ENCODE measurements around the gene FZR1. TPM values are rescaled to one million over a fixed set of nuclear protein-coding genes. Genes with fewer than 3 reads are reported as not detected.

Gene FZR1
- total RNA-seq, 1 experiment from 2014 or later, result 59.1 TPM

DNA sequence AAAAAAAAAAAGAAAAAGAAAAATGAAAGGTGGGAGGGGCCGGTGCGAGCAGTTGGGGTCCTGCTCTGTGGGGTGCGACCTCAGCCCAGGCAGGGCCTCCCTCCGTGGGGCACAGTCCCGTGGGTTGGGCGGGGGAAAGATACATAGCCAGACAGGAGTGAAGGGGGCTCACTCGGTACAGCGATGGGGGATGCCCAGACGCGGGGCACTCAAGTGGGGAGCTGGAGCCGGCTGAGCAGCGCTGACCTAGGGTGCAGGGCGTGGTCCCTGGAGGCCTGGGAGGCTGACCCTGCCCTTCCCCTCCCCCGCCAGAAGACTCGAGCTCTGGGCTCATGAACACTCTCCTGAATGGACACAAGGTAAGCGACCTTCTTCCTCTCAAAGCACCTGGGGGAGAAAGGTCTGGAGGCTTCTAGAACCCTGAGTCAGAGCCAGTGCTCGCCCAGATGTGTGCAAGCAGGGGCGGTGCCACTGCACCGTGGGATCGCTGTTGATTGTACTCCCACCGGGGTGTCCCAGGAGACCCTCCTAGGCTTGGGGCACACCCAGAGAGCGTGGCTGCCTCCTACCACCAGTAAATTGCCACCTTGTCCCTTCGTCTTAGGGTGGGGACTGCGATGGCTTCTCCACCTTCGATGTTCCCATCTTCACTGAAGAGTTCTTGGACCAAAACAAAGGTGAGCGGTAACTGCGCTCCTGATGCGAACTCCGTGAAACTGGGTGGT lies 70.0 kb downstream of the FZR1 start:
- intact Hi-C loops (cut with micrococcal nuclease; ENCODE audit: unreplicated experiment), result no loop called here
- ChIA-PET CTCF (interaction anchor here (0.7 to 1.0 kb wide), 4 partner anchors 19 to 91 kb away, joined by 3 to 6 read pairs (median 4); partner anchors contain the start of gene MFSD12), POLR2A (interaction anchor here (0.6 kb wide), 1 partner anchor 79 kb away, joined by 3 read pairs; no protein-coding TSS in a partner anchor)

DNA sequence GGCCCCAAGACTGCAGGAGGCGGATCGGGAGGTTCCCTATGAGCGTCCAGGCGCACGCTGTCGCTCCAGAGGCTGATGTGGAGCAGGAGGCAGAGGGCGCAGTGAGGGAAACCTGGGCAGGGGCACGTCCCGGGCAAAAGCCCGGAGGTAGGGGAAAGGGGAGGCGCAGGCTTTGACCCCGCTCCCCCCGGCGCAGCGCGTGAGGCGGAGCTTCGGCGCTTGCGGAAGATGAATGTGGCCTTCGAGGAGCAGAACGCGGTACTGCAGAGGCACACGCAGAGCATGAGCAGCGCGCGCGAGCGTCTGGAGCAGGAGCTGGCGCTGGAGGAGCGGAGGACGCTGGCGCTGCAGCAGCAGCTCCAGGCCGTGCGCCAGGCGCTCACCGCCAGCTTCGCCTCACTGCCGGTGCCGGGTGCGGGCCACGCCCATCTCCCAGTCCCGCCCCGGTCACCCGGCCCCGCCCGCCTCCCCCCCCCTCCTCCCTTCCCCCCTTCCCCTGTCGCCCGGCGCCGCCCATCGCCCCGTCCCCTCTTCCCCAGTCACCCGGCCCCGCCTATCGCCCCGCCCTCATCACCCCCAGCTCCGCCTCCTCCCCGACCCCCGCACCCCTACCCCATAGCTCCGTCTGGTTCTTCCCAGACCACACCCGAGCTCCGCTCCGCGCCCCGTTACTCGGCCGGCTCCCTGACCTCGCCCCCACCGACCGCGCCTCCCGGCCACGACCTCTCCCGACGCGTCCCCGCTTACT lies 70.8 kb downstream of the FZR1 start:
- intact Hi-C loops (cut with micrococcal nuclease; ENCODE audit: unreplicated experiment), result no loop called here
- TF ChIP-seq, protein P1, sequence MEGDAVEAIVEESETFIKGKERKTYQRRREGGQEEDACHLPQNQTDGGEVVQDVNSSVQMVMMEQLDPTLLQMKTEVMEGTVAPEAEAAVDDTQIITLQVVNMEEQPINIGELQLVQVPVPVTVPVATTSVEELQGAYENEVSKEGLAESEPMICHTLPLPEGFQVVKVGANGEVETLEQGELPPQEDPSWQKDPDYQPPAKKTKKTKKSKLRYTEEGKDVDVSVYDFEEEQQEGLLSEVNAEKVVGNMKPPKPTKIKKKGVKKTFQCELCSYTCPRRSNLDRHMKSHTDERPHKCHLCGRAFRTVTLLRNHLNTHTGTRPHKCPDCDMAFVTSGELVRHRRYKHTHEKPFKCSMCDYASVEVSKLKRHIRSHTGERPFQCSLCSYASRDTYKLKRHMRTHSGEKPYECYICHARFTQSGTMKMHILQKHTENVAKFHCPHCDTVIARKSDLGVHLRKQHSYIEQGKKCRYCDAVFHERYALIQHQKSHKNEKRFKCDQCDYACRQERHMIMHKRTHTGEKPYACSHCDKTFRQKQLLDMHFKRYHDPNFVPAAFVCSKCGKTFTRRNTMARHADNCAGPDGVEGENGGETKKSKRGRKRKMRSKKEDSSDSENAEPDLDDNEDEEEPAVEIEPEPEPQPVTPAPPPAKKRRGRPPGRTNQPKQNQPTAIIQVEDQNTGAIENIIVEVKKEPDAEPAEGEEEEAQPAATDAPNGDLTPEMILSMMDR (IDR thresholded peaks at IDR 0.05; ENCODE audit: insufficient read depth in 1 of 2, low read depth in 1 of 2, low read length in 1 of 2, severe bottlenecking in 1 of 2, unreplicated experiment in 1 of 2), result no peak
- Histone ChIP-seq H3K4me1 (no peaks in the 10 kb centered on the region), H3K4me3 (ENCODE audit: low read depth, low read length) (peak overlapping the region; percentile 40), H3K27me3 (replicated peaks; ENCODE audit: control insufficient read depth, insufficient read depth, low read length) (no peaks in the 10 kb centered on the region), H3K9me3 (no peaks in the 10 kb centered on the region), H3K36me3 (ENCODE audit: control insufficient read depth, insufficient read depth, low read length) (no peaks in the 10 kb centered on the region)
- H3K4me1 Mint-ChIP-seq (ENCODE audit: low read depth, unreplicated experiment), result no peaks in the 10 kb centered on the region
- ChIA-PET CTCF (interaction anchor here (0.6 kb wide), 1 partner anchor 85 kb away, joined by 6 read pairs; no protein-coding TSS in a partner anchor), POLR2A (interaction anchor here (0.6 kb wide), 1 partner anchor 81 kb away, joined by 3 read pairs; no protein-coding TSS in a partner anchor)
- H3K36me3 Mint-ChIP-seq (ENCODE audit: insufficient read depth, unreplicated experiment), result peaks cover 18% of the 10 kb centered on the region
- H3K27ac Mint-ChIP-seq (ENCODE audit: unreplicated experiment), result no peak overlapping the region
- DNase-seq, result peak in 1 of 2 experiments; percentile 42
- H3K4me3 Mint-ChIP-seq (ENCODE audit: unreplicated experiment), result peak overlapping the region; percentile 71
- H3K9me3 Mint-ChIP-seq (ENCODE audit: unreplicated experiment), result no peaks in the 10 kb centered on the region
- H3K27me3 Mint-ChIP-seq (ENCODE audit: insufficient read depth, unreplicated experiment), result no peaks in the 10 kb centered on the region
- BruUV-seq (replicated peaks), result no TSS peak

More for the DNA sequence above, 70.0 kb downstream of the FZR1 start:
- DNase-seq, result no peak
- Mint-ChIP-seq H3K4me3 (ENCODE audit: unreplicated experiment) (peak overlapping the region; percentile 71), H3K4me1 (ENCODE audit: low read depth, unreplicated experiment) (no peaks in the 10 kb centered on the region), H3K27me3 (ENCODE audit: insufficient read depth, unreplicated experiment) (no peaks in the 10 kb centered on the region), H3K9me3 (ENCODE audit: unreplicated experiment) (no peaks in the 10 kb centered on the region), H3K36me3 (ENCODE audit: insufficient read depth, unreplicated experiment) (peaks cover 23% of the 10 kb centered on the region), H3K27ac (ENCODE audit: unreplicated experiment) (no peak overlapping the region)
- TF ChIP-seq, protein P1 (IDR thresholded peaks at IDR 0.05; ENCODE audit: insufficient read depth in 1 of 2, low read depth in 1 of 2, low read length in 1 of 2, severe bottlenecking in 1 of 2, unreplicated experiment in 1 of 2), result no peak
- H3K9me3 ChIP-seq, result no peaks in the 10 kb centered on the region
- no peaks in the 10 kb centered on the region for H3K4me1 ChIP-seq
- peak overlapping the region; percentile 40 for H3K4me3 ChIP-seq (ENCODE audit: low read depth, low read length)
- no peaks in the 10 kb centered on the region for H3K36me3 ChIP-seq (ENCODE audit: control insufficient read depth, insufficient read depth, low read length)
- H3K27me3 ChIP-seq (replicated peaks; ENCODE audit: control insufficient read depth, insufficient read depth, low read length), result no peaks in the 10 kb centered on the region
- no TSS peak for BruUV-seq (replicated peaks)

DNA sequence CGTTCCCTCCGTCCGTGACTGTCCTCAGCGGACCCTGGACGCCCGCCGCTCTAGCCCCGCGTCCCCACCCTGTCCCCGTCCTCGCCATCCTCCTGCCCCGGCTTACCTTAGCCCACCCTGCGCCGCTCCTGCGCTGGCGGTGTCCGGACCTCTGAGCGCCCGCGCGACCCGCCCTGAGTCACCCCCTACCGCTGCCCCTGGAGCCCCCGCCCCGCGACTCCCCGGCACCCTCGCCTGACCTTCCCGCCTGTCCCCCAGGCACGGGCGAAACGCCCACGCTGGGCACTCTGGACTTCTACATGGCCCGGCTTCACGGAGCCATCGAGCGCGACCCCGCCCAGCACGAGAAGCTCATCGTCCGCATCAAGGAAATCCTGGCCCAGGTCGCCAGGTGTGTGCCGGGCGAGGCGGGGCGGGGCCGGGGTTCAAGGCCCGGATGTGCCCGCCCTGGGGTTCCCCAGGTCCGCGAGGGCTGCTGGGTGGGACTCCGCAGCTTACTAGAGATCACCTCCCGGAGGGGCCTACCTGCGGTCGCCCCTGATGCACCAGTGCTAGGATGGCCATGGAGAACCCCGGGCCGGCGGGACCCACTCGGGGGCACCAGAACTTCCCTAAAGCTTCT lies 71.7 kb downstream of the FZR1 start:
- H3K4me3 Mint-ChIP-seq (ENCODE audit: unreplicated experiment), result peak overlapping the region; percentile 19
- H3K9me3 Mint-ChIP-seq (ENCODE audit: unreplicated experiment), result no peaks in the 10 kb centered on the region
- TF ChIP-seq, protein P1 (IDR thresholded peaks at IDR 0.05; ENCODE audit: insufficient read depth in 1 of 2, low read depth in 1 of 2, low read length in 1 of 2, severe bottlenecking in 1 of 2, unreplicated experiment in 1 of 2), result no peak
- H3K36me3 ChIP-seq (ENCODE audit: control insufficient read depth, insufficient read depth, low read length), result no peaks in the 10 kb centered on the region
- ChIA-PET POLR2A (interaction anchor here (0.6 kb wide), 1 partner anchor 80 kb away, joined by 3 read pairs; no protein-coding TSS in a partner anchor), CTCF (interaction anchor here (0.7 kb wide), 1 partner anchor 669 kb away, joined by 4 read pairs; the partner anchor contains the start of gene YJU2)
- H3K9me3 ChIP-seq, result no peaks in the 10 kb centered on the region
- intact Hi-C loops (cut with micrococcal nuclease; ENCODE audit: unreplicated experiment), result no loop called here
- no peaks in the 10 kb centered on the region for H3K27me3 Mint-ChIP-seq (ENCODE audit: insufficient read depth, unreplicated experiment)
- H3K4me3 ChIP-seq (ENCODE audit: low read depth, low read length), result no peak overlapping the region
- H3K4me1 ChIP-seq, result no peaks in the 10 kb centered on the region
- BruUV-seq (replicated peaks), result no TSS peak
- H3K27ac Mint-ChIP-seq (ENCODE audit: unreplicated experiment), result no peak overlapping the region
- peaks cover 11% of the 10 kb centered on the region for H3K36me3 Mint-ChIP-seq (ENCODE audit: insufficient read depth, unreplicated experiment)
- no peak for DNase-seq
- no peaks in the 10 kb centered on the region for H3K27me3 ChIP-seq (replicated peaks; ENCODE audit: control insufficient read depth, insufficient read depth, low read length)
- no peaks in the 10 kb centered on the region for H3K4me1 Mint-ChIP-seq (ENCODE audit: low read depth, unreplicated experiment)

Data from Caco-2 (cell line).